Endothelial cell of umbilical vein (primary cell): ENCODE data around the gene IQGAP1. TPM values are rescaled to one million over a fixed set of nuclear protein-coding genes. Genes with fewer than 3 reads are reported as not detected.

Experiments
- BruUV-seq: library from RNA; stranded (reverse); fragments of 400-500 nt; replicated peaks from 2 replicates; lab custom pipeline; 2021; lab: Mats Ljungman, UMichigan
- CTCF ChIA-PET: fragments of 300-600, 350-600 bp; sonication (Branson Sonifier 250); formaldehyde crosslinking; loops from one replicate; lab custom pipeline; 2021; ENCODE audit warnings: antibody characterized with exemption, inconsistent platforms; lab: Charles Lee
- POLR2A ChIA-PET: fragments of 300-600, 350-600 bp; sonication (Branson Sonifier 250); formaldehyde crosslinking; loops from one replicate; lab custom pipeline; 2021; ENCODE audit warnings: antibody characterized with exemption, inconsistent platforms; lab: Charles Lee
- DNase-seq: peaks from one replicate; pipeline ENCODE4 v3.0.0-alpha.2; 2011; ENCODE audit warnings: low read depth, low spot score
- FAIRE-seq: peaks from 2 replicates; lab custom pipeline; 2011; peaks lifted over from hg19 to GRCh38; lab: Jason Lieb, UNC
- H2AFZ ChIP-seq: 2 replicates; pipeline ENCODE4 v1.6.0; 2012; ENCODE audit warnings: low read depth, low read length, control low read depth, inconsistent platforms
- H3K27ac ChIP-seq: 2 replicates; pipeline ENCODE4 v1.5.1; 2011; ENCODE audit warnings: low read depth, mild to moderate bottlenecking, control low read depth, low read length, moderate library complexity; ENCODE audit not compliant: insufficient read depth
- H3K27me3 ChIP-seq, 2 experiments: 2 replicates each; pipeline versions ENCODE4 v1.6.0 to v1.6.1; 2011; ENCODE audit warnings: low read length in 2 of 2, mixed read lengths in 1 of 2; ENCODE audit not compliant: control insufficient read depth in 2 of 2, insufficient read depth in 2 of 2
- H3K36me3 ChIP-seq, 2 experiments: 2 replicates in 1 of 2; 3 replicates in 1 of 2; pipeline ENCODE4 v1.5.1; 2011; ENCODE audit warnings: low read length in 2 of 2, mild to moderate bottlenecking in 1 of 2, moderate library complexity in 1 of 2; ENCODE audit not compliant: control insufficient read depth in 2 of 2, insufficient read depth in 2 of 2; ENCODE audit errors: extremely low read depth in 1 of 2
- H3K4me1 ChIP-seq: 3 replicates; pipeline ENCODE4 v1.5.1; 2011; ENCODE audit warnings: mild to moderate bottlenecking, low read length; ENCODE audit not compliant: control insufficient read depth, insufficient read depth; ENCODE audit errors: extremely low read depth
- H3K4me2 ChIP-seq: 2 replicates; pipeline ENCODE4 v1.6.1; 2011; ENCODE audit warnings: low read length, control low read depth, mixed read lengths; ENCODE audit not compliant: insufficient read depth
- H3K4me3 ChIP-seq, 3 experiments: fragments of 200-600 bp in 1 of 3; sonication (generic), shearing (Covaris generic) in 1 of 3; replicated peaks in 1 of 3; 2 replicates each; pipeline ENCODE4 v1.5.1; 2011 to 2016; ENCODE audit warnings: control low read depth in 3 of 3, low read length in 3 of 3, mild to moderate bottlenecking in 2 of 3, inconsistent platforms in 1 of 3, low read depth in 1 of 3, moderate library complexity in 1 of 3; ENCODE audit not compliant: insufficient read depth in 1 of 3
- H3K79me2 ChIP-seq: 2 replicates; pipeline ENCODE4 v1.6.0; 2012; ENCODE audit warnings: low read length, inconsistent platforms; ENCODE audit not compliant: control insufficient read depth, insufficient read depth
- H3K9ac ChIP-seq: replicated peaks from 2 replicates; pipeline ENCODE3; 2011; ENCODE audit warnings: low read length, control low read depth; ENCODE audit not compliant: insufficient read depth; ENCODE audit errors: extremely low read depth
- H3K9me1 ChIP-seq: replicated peaks from 3 replicates; pipeline ENCODE4 v1.6.0; 2011; ENCODE audit warnings: mild to moderate bottlenecking, low read length; ENCODE audit not compliant: control insufficient read depth, insufficient read depth; ENCODE audit errors: extremely low read depth
- H3K9me3 ChIP-seq: replicated peaks from 2 replicates; pipeline ENCODE4 v1.5.1; 2012; ENCODE audit warnings: low read length, inconsistent platforms; ENCODE audit not compliant: control insufficient read depth, insufficient read depth
- H4K20me1 ChIP-seq: replicated peaks from 2 replicates; pipeline ENCODE3; 2011; ENCODE audit warnings: mild to moderate bottlenecking, low read length; ENCODE audit not compliant: control insufficient read depth, insufficient read depth; ENCODE audit errors: extremely low read depth
- CTCF ChIP-seq, 2 donors: IDR thresholded peaks; 1 replicate in 1 of 2; 2 replicates in 1 of 2; pipeline ENCODE4 v1.5.1; 2011; ENCODE audit warnings: low read length in 2 of 2, mild to moderate bottlenecking in 2 of 2, moderate library complexity in 2 of 2, control low read depth in 1 of 2, inconsistent platforms in 1 of 2, low read depth in 1 of 2; ENCODE audit not compliant: insufficient read depth in 1 of 2; ENCODE audit errors: extremely low read depth in 1 of 2
- GATA2 ChIP-seq: IDR thresholded peaks from 2 replicates; pipeline ENCODE4 v1.7.0; 2011; ENCODE audit warnings: low read depth, mild to moderate bottlenecking, moderate library complexity, mixed read lengths, low read length; ENCODE audit not compliant: insufficient read length, insufficient read depth
- MAX ChIP-seq: IDR thresholded peaks from 2 replicates; pipeline ENCODE4 v1.6.1; 2011; ENCODE audit not compliant: insufficient read depth, insufficient read length
- POLR2A ChIP-seq: IDR thresholded peaks from 2 replicates; pipeline ENCODE4 v1.6.1; 2012; ENCODE audit warnings: low read depth, mild to moderate bottlenecking, control low read depth, low read length
- dilution Hi-C: fragments of 300-500 bp; cut with MboI; formaldehyde crosslinking; loops from one replicate; pipeline ENCODE4 v1.15.0; 2019; ENCODE audit warnings: low sequenced_read_pairs; ENCODE audit not compliant: extremely low pct_ligation_motif_present
- intact Hi-C: fragments of 100-400 bp; cut with micrococcal nuclease; formaldehyde crosslinking; loops from one replicate; pipeline ENCODE4 v1.10.0; 2022
- polyA plus RNA-seq, 4 experiments: library from polyadenylated mRNA; depleted of rRNA in 3 of 4; stranded (reverse) in 3 of 4; unstranded in 1 of 4; fragments of >200 nt; gene quantifications; 2 replicates each; pipeline versions ENCODE4 v1.2.1 to v1.2.3, GENCODE V29; 2011 to 2012; ENCODE audit warnings: missing spikeins in 1 of 4
- total RNA-seq: library from RNA; stranded (reverse); gene quantifications from 2 replicates; pipeline ENCODE4 v1.2.3, GENCODE V29; 2021

The IQGAP1 gene
- total and polyA plus RNA-seq, 2 donors (not counting 3 experiments of a cell fraction or from before 2014, with no cell fraction given), result 82.2 to 258 TPM

GRCh38 chr15:90396321-90396720 lies 8.3 kb downstream of the IQGAP1 start:
- dilution Hi-C loops (no loop called here), intact Hi-C loops (no loop called here)
- Histone ChIP-seq H3K27me3 (no peaks in the 10 kb centered on the region), H3K9me3 (no peaks in the 10 kb centered on the region), H2AFZ (no peak overlapping the region), H4K20me1 (no peaks in the 10 kb centered on the region), H3K9me1 (no peaks in the 10 kb centered on the region), H3K4me3 (no peak overlapping the region), H3K79me2 (peaks cover 86% of the 10 kb centered on the region), H3K4me2 (no peak overlapping the region), H3K27ac (no peak overlapping the region), H3K4me1 (peaks cover 34% of the 10 kb centered on the region), H3K9ac (no peak overlapping the region), H3K36me3 (peaks cover 5 to 6% of the 10 kb centered on the region in 2 experiments)
- BruUV-seq, result no TSS peak
- TF ChIP-seq POLR2A, result no peak
- no peak for TF ChIP-seq CTCF (IDR thresholded peaks at IDR 0.05; ENCODE audit: extremely low read depth in 1 of 2, insufficient read depth in 1 of 2, low read depth in 1 of 2, low read length in 2 of 2)
- no peak for TF ChIP-seq MAX
- no peak for TF ChIP-seq GATA2
- FAIRE-seq, result no peak
- DNase-seq, result no peak
- POLR2A ChIA-PET, result no interaction called here
- CTCF ChIA-PET, result interaction anchor here (0.9 to 2.4 kb wide), 4 partner anchors 34 to 77 kb away, joined by 3 to 8 read pairs (median 4); no protein-coding TSS in a partner anchor
